Osteoblast (primary cell): Measurements from ENCODE around the gene SUPT6H. TPM values are rescaled to one million over a fixed set of nuclear protein-coding genes. Genes with fewer than 3 reads are reported as not detected.

Source experiments
- DNase-seq: peaks from one replicate; pipeline ENCODE4 v3.0.0; 2011; ENCODE audit warnings: low spot score, mixed read lengths; ENCODE audit not compliant: insufficient read length; ENCODE audit errors: missing footprints
- H2AFZ ChIP-seq: 2 replicates; pipeline ENCODE4 v1.6.0; 2011; ENCODE audit warnings: mild to moderate bottlenecking, low read length
- H3K27ac ChIP-seq: 2 replicates; pipeline ENCODE4 v1.5.1; 2011; ENCODE audit warnings: mild to moderate bottlenecking, low read depth, low read length, moderate library complexity
- H3K27me3 ChIP-seq: 2 replicates; pipeline ENCODE4 v1.6.0; 2012; ENCODE audit warnings: mild to moderate bottlenecking, control low read depth, inconsistent platforms, low read length, moderate library complexity; ENCODE audit not compliant: insufficient read depth
- H3K36me3 ChIP-seq: 2 replicates; pipeline ENCODE4 v1.5.1; 2011; ENCODE audit warnings: mild to moderate bottlenecking, low read length, control low read depth, moderate library complexity; ENCODE audit not compliant: insufficient read depth
- H3K4me1 ChIP-seq: 2 replicates; pipeline ENCODE4 v1.5.1; 2011; ENCODE audit warnings: mild to moderate bottlenecking, low read length, control low read depth, moderate library complexity; ENCODE audit not compliant: insufficient read depth
- H3K4me2 ChIP-seq: 2 replicates; pipeline ENCODE4 v1.6.0; 2011; ENCODE audit warnings: mild to moderate bottlenecking, low read length; ENCODE audit not compliant: insufficient read depth
- H3K4me3 ChIP-seq: fragments of 200-600 bp; sonication (generic); 3 replicates; pipeline ENCODE4 v1.5.1; 2012; ENCODE audit warnings: mild to moderate bottlenecking, low read length, inconsistent platforms; ENCODE audit not compliant: insufficient read depth
- H3K79me2 ChIP-seq: 2 replicates; pipeline ENCODE4 v1.6.0; 2012; ENCODE audit warnings: mild to moderate bottlenecking, low read length, control low read depth, inconsistent platforms; ENCODE audit not compliant: insufficient read depth
- H3K9me3 ChIP-seq: 2 replicates; pipeline ENCODE4 v1.5.1; 2011; ENCODE audit warnings: low read depth, low read length, control low read depth
- H4K20me1 ChIP-seq: 2 replicates; pipeline ENCODE4 v1.6.0; 2012; ENCODE audit warnings: mild to moderate bottlenecking, low read length, control low read depth; ENCODE audit not compliant: insufficient read depth
- total RNA-seq: library from RNA; depleted of rRNA; stranded (reverse); fragments of >200 nt; gene quantifications from 2 replicates; pipeline ENCODE4 v1.2.3, GENCODE V29; 2012
- TF ChIP-seq, protein P1 (sequence below): IDR thresholded peaks from 2 replicates; pipeline ENCODE4 v1.5.1; 2011; ENCODE audit warnings: mild to moderate bottlenecking, low read depth, low read length, moderate library complexity; ENCODE audit errors: extremely low read depth

Gene SUPT6H
- total RNA-seq, 1 donor = 47.4 TPM

DNA sequence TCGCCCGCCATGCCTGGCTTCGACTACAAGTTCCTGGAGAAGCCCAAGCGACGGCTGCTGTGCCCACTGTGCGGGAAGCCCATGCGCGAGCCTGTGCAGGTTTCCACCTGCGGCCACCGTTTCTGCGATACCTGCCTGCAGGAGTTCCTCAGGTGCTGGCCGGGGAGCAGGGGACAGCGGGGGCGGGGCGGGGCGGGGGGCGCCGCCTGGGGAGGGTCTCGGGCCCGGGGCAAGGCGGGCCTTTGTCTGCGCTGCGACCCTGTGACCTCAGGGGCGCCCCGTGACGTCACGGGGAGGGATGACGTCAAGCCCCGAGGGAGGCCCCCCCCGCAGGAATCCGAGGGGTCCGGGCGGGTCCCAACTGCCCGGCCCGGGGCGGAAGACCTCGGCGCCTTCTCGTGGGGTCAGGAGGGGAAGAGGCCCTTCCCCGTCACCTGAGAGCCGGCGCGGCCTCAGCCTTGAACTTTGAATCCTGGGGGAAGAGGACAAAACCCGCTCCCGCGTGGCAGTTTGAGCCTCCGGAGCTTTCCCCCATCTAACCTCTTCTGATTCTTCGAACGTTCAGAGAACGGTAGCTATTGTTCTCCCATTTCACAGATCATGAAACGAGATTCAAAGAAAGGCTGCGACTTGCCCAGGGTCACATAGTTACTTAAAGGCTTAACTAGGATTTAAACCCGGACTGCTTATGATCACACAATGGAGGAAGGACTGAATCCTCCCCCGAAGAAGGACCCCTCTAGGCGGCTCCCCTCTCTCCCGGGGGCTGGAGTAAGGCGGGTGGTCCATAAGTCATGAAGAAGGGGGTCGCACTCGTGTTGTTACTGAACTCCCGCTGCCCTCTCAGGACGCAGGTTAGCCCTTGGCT is 82.3 kb downstream of the SUPT6H start:
- H3K79me2 ChIP-seq = peaks cover 49% of the 10 kb centered on the region
- H4K20me1 ChIP-seq = peaks cover 36% of the 10 kb centered on the region
- peaks cover 28% of the 10 kb centered on the region for H3K4me1 ChIP-seq
- H3K36me3 ChIP-seq = peaks cover 26% of the 10 kb centered on the region
- H3K9me3 ChIP-seq = no peaks in the 10 kb centered on the region
- peak; percentile 90 for DNase-seq
- H3K4me2 ChIP-seq = peak overlapping the region; percentile 82
- peak overlapping the region; percentile 80 for H3K4me3 ChIP-seq
- H3K27ac ChIP-seq = peak overlapping the region; percentile 94
- H3K27me3 ChIP-seq = no peaks in the 10 kb centered on the region
- TF ChIP-seq, protein P1, sequence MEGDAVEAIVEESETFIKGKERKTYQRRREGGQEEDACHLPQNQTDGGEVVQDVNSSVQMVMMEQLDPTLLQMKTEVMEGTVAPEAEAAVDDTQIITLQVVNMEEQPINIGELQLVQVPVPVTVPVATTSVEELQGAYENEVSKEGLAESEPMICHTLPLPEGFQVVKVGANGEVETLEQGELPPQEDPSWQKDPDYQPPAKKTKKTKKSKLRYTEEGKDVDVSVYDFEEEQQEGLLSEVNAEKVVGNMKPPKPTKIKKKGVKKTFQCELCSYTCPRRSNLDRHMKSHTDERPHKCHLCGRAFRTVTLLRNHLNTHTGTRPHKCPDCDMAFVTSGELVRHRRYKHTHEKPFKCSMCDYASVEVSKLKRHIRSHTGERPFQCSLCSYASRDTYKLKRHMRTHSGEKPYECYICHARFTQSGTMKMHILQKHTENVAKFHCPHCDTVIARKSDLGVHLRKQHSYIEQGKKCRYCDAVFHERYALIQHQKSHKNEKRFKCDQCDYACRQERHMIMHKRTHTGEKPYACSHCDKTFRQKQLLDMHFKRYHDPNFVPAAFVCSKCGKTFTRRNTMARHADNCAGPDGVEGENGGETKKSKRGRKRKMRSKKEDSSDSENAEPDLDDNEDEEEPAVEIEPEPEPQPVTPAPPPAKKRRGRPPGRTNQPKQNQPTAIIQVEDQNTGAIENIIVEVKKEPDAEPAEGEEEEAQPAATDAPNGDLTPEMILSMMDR = no peak
- no peak overlapping the region for H2AFZ ChIP-seq

DNA sequence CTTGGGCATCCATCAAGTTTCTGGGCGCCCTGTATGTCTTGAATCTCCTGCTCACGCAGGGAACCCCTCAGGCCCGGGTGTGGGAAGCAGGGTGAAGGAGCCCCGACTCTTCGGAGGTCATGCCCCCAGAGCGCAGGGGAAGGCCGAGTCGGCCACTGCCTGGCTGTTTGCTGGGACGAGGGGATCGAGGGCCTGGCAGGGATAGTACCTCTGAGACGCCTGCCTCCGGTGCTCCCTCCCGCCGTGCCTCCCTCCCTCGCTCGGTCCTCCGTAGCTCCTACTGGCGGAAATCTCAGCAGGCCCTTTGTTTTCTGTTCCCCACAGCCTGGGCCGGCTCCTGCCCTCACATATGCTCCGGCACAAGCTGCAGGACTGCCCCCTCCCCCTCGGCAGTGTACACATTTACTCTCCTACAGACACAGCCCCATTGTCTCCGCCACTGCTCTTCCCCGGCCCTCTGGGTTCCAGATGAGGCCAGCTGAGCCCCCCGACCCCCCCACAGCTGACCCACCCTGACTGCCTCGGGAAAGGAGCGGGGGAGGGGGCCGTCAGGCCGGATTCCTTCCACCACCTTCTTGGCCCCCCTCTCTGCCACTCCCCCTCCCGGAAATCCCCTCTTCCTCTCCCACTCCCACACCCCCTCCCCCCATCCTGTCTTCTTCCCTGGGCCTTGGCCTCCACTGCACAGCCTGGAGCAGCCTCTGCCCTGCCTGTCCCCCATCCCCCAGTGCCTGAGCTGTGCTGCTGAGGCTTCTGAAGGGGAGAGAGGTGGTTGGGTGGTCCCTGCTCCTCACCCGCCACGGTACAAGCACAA is 83.2 kb downstream of the SUPT6H start:
- H2AFZ ChIP-seq = no peak overlapping the region
- peak overlapping the region; percentile 82 for H3K4me2 ChIP-seq
- no peaks in the 10 kb centered on the region for H3K27me3 ChIP-seq
- peaks cover 28% of the 10 kb centered on the region for H3K4me1 ChIP-seq
- H3K27ac ChIP-seq = peak overlapping the region; percentile 94
- H3K36me3 ChIP-seq = peaks cover 32% of the 10 kb centered on the region
- H3K79me2 ChIP-seq = peaks cover 54% of the 10 kb centered on the region
- H3K9me3 ChIP-seq = no peaks in the 10 kb centered on the region
- H3K4me3 ChIP-seq = peak overlapping the region; percentile 80
- DNase-seq = peak; percentile 92
- H4K20me1 ChIP-seq = peaks cover 41% of the 10 kb centered on the region
- TF ChIP-seq, protein P1 = no peak

DNA sequence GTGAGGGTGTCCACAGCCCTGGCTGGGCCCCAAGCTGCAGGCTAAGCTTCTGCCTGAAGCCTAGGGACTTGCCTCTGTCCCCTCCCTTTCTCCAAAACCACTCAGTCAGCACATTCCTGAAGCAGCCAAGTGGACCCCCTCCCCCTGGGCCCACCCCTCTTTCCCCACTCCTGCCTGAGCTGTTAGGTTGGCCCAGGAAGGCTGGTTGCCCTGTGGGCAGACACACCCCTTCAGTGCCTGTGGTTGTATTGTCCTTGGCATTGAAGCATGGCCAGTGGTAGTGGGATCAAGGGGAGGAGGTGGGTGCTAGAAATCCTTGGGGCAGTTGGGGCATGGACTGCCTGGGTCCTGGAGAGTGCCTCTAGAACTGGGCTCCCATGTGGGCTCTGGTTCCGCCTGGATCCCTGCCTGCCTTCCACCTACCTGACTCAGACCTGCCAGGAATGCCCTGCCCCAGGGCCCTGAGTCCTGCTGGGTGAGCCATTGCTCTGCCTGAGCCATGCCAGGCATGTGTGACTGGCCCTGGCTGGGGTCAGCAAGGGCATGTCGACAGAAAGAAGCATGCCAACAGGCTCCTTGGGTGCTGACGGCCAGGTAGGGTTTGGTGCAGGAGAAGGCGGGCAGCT is 83.9 kb downstream of the SUPT6H start:
- Histone ChIP-seq H3K79me2 (peaks cover 60% of the 10 kb centered on the region), H3K4me3 (peak overlapping the region; percentile 80), H3K4me2 (peak overlapping the region; percentile 82), H3K27ac (peak overlapping the region; percentile 94), H4K20me1 (peaks cover 47% of the 10 kb centered on the region), H3K36me3 (peaks cover 40% of the 10 kb centered on the region), H3K27me3 (no peaks in the 10 kb centered on the region), H3K4me1 (peaks cover 28% of the 10 kb centered on the region), H2AFZ (no peak overlapping the region), H3K9me3 (no peaks in the 10 kb centered on the region)
- DNase-seq = peak; percentile 43
- TF ChIP-seq, protein P1 = no peak
